Globus pallidus (tissue), 1 donor: ENCODE measurements around the gene PPP1CB.
"Not testable (repeated sequence)": the region's sequence is repeated elsewhere in the genome, so short reads cannot be mapped to it uniquely, and the experiment has no call there.

ENCODE experiments used
- DNase-seq: peaks from one replicate; pipeline ENCODE4 v3.0.0-alpha.2; 2015; ENCODE audit warnings: low spot score

The PPP1CB gene

GRCh38 chr2:28778392-28778791 is 26.8 kb downstream of the PPP1CB start:
- DNase-seq: no peak

- DNase-seq: no peak
Observed at GRCh38 chr2:28779001-28779400, 27.4 kb downstream of the PPP1CB start.

GRCh38 chr2:28780496-28780895 is 28.9 kb downstream of the PPP1CB start:
- DNase-seq: no peak

GRCh38 chr2:28782423-28782822 is 30.8 kb downstream of the PPP1CB start:
- no peak for DNase-seq

GRCh38 chr2:28784570-28784969 is 32.9 kb downstream of the PPP1CB start:
- not testable (repeated sequence) for DNase-seq

- no peak for DNase-seq
Observed at GRCh38 chr2:28796620-28797019, 45.0 kb downstream of the PPP1CB start.

GRCh38 chr2:28801726-28802125 is 50.1 kb downstream of the PPP1CB start:
- DNase-seq: no peak

- no peak for DNase-seq
Observed at GRCh38 chr2:28802975-28803429, 51.4 kb downstream of the PPP1CB start.

GRCh38 chr2:28809927-28810326 is 58.3 kb downstream of the PPP1CB start:
- DNase-seq: no peak

GRCh38 chr2:28810384-28811285 is 59.0 kb downstream of the PPP1CB start, which contains the start of gene SPDYA:
TSS of gene SPDYA (plus strand) at chr2:28810834. CDS start at chr2:28816015, 5,181 bp downstream.
- peak; percentile 16 for DNase-seq

GRCh38 chr2:28818053-28818452 is 66.4 kb downstream of the PPP1CB start:
- no peak for DNase-seq

GRCh38 chr2:28821295-28821958 is 69.8 kb downstream of the PPP1CB start:
- DNase-seq: peak; percentile 22

GRCh38 chr2:28822036-28822435 is 70.4 kb downstream of the PPP1CB start:
- no peak for DNase-seq

- no peak for DNase-seq
Observed at GRCh38 chr2:28824207-28824606, 72.6 kb downstream of the PPP1CB start.

- no peak for DNase-seq
Observed at GRCh38 chr2:28824870-28825269, 73.2 kb downstream of the PPP1CB start.

GRCh38 chr2:28828382-28828781 is 76.8 kb downstream of the PPP1CB start:
- no peak for DNase-seq

GRCh38 chr2:28833740-28834470 is 82.3 kb downstream of the PPP1CB start:
- no peak for DNase-seq

- no peak for DNase-seq
Observed at GRCh38 chr2:28835781-28836180, 84.2 kb downstream of the PPP1CB start.

GRCh38 chr2:28838971-28839370 is 87.3 kb downstream of the PPP1CB start:
- DNase-seq: no peak

GRCh38 chr2:28842042-28842441 is 90.4 kb downstream of the PPP1CB start:
- DNase-seq: no peak
